HepG2 (cell line): ENCODE results near the gene MYBPC3. TPM values are rescaled to one million over a fixed set of nuclear protein-coding genes. Genes with fewer than 3 reads are reported as not detected.

ENCODE experiments used
- ATAC-seq: fragments of 200-7000 bp; cut with Tn5 transposase; 3 replicates; pipeline ENCODE4 v1.9.1; 2020; ENCODE audit warnings: mild to moderate bottlenecking, moderate library complexity
- BruUV-seq: library from RNA; stranded (reverse); fragments of 400-500 nt; replicated peaks from 2 replicates; lab custom pipeline; 2021; lab: Mats Ljungman, UMichigan
- CTCF ChIA-PET: fragments of 300-600 bp; formaldehyde crosslinking; extraction: SDS; loops from one replicate; lab custom pipeline; 2021; ENCODE audit warnings: low total read pairs, inconsistent platforms, low intra/inter-chr PET ratio; lab: Yijun Ruan, JAX
- POLR2A ChIA-PET: fragments of 350-600 bp; sonication (Branson Sonifier 250); formaldehyde crosslinking; loops from one replicate; lab custom pipeline; 2020; ENCODE audit warnings: antibody characterized with exemption, inconsistent platforms; lab: Yijun Ruan, JAX
- DNase-seq: peaks from one replicate; pipeline ENCODE4 v3.0.0-alpha.2; 2015; ENCODE audit warnings: low spot score
- FAIRE-seq: peaks from 3 replicates; lab custom pipeline; 2011; peaks lifted over from hg19 to GRCh38; lab: Jason Lieb, UNC
- H2AFZ ChIP-seq: one replicate; pipeline ENCODE4 v1.6.1; 2011; ENCODE audit warnings: low read length, inconsistent platforms
- H3K27ac ChIP-seq: fragments of 300-600 bp; 3 replicates; pipeline ENCODE4 v1.8.0; 2011; ENCODE audit warnings: mixed run types, mild to moderate bottlenecking, mixed read lengths, low read length, inconsistent platforms; ENCODE audit not compliant: insufficient read depth; ENCODE audit errors: extremely low read length
- H3K27me3 ChIP-seq, 2 experiments: fragments of 200-600 bp in 1 of 2; 2 replicates in 1 of 2; 3 replicates in 1 of 2; pipeline versions ENCODE4 v1.6.0 to v1.8.0; 2011; ENCODE audit warnings: low read length in 2 of 2, mild to moderate bottlenecking in 2 of 2, moderate library complexity in 2 of 2, inconsistent platforms in 1 of 2; ENCODE audit not compliant: insufficient read depth in 2 of 2, control insufficient read depth in 1 of 2
- H3K36me3 ChIP-seq, 2 experiments: fragments of 200-600 bp in 1 of 2; replicated peaks in 1 of 2; 2 replicates in 1 of 2; 3 replicates in 1 of 2; pipeline versions ENCODE4 v1.5.1 to v1.8.0; 2011; ENCODE audit warnings: low read length in 2 of 2, inconsistent platforms in 1 of 2; ENCODE audit not compliant: insufficient read depth in 2 of 2, control insufficient read depth in 1 of 2
- H3K4me1 ChIP-seq: 2 replicates; pipeline ENCODE4 v1.5.1; 2012; ENCODE audit warnings: low read length, inconsistent platforms; ENCODE audit not compliant: insufficient read depth
- H3K4me2 ChIP-seq: 2 replicates; pipeline ENCODE4 v1.6.0; 2011; ENCODE audit warnings: low read depth, low read length, inconsistent platforms
- H3K4me3 ChIP-seq, 3 experiments: fragments of 200-600 bp in 1 of 3; sonication (generic), shearing (Covaris generic) in 1 of 3; replicated peaks in 1 of 3; 2 replicates each; pipeline ENCODE4 v1.5.1; 2011 to 2016; ENCODE audit warnings: low read length in 3 of 3, inconsistent platforms in 2 of 3, low read depth in 2 of 3, mild to moderate bottlenecking in 2 of 3, control low read depth in 1 of 3, mixed read lengths in 1 of 3; ENCODE audit not compliant: insufficient read depth in 1 of 3
- H3K79me2 ChIP-seq: one replicate; pipeline ENCODE4 v1.6.1; 2011; ENCODE audit warnings: low read length, inconsistent platforms; ENCODE audit not compliant: insufficient read depth
- H3K9ac ChIP-seq: 2 replicates; pipeline ENCODE4 v1.6.0; 2011; ENCODE audit warnings: mild to moderate bottlenecking, low read depth, low read length, inconsistent platforms; ENCODE audit not compliant: insufficient read depth
- H3K9me3 ChIP-seq: 2 replicates; pipeline ENCODE4 v1.5.1; 2012; ENCODE audit warnings: mild to moderate bottlenecking, low read length
- H4K20me1 ChIP-seq: 2 replicates; pipeline ENCODE4 v1.6.0; 2011; ENCODE audit warnings: inconsistent platforms, mild to moderate bottlenecking, low read length, moderate library complexity; ENCODE audit not compliant: insufficient read depth
- CCAR2 ChIP-seq: fragments of 200-400 bp; formaldehyde crosslinking; optimal IDR thresholded peaks from 2 replicates; pipeline ENCODE3; 2018; ENCODE audit warnings: low read depth, mild to moderate bottlenecking, low read length, moderate library complexity
- CHCHD3 ChIP-seq: sonication (generic); formaldehyde crosslinking; IDR thresholded peaks from 2 replicates; pipeline ENCODE4 v1.8.0; 2022; ENCODE audit warnings: mild to moderate bottlenecking, missing genetic modification reagents, moderate library complexity
- HOXD1 ChIP-seq: sonication (generic); formaldehyde crosslinking; IDR thresholded peaks from 2 replicates; pipeline ENCODE4 v1.5.0; 2020; ENCODE audit warnings: missing genetic modification reagents
- KLF15 ChIP-seq: sonication (generic); formaldehyde crosslinking; IDR thresholded peaks from 2 replicates; pipeline ENCODE4 v1.8.1; 2023; ENCODE audit warnings: borderline replicate concordance, mild to moderate bottlenecking, inconsistent platforms, missing genetic modification reagents, mixed read lengths
- MEIS2 ChIP-seq: sonication (generic); formaldehyde crosslinking; IDR thresholded peaks from 2 replicates; pipeline ENCODE4 v1.9.0; 2021; ENCODE audit warnings: mild to moderate bottlenecking, missing genetic modification reagents
- NCOA2 ChIP-seq: sonication (generic); formaldehyde crosslinking; IDR thresholded peaks from 2 replicates; pipeline ENCODE4 v1.8.0; 2022; ENCODE audit warnings: inconsistent platforms
- NR2F1 ChIP-seq, 2 experiments: fragments of 450-650 bp in 1 of 2; formaldehyde crosslinking in 1 of 2; IDR thresholded peaks; 2 replicates each; pipeline versions ENCODE4 v1.5.0 to v1.6.1; 2016 to 2020; ENCODE audit warnings: mild to moderate bottlenecking in 1 of 2, missing compliant biosample characterization in 1 of 2, missing genetic modification reagents in 1 of 2, moderate library complexity in 1 of 2
- RNF219 ChIP-seq: sonication (generic); formaldehyde crosslinking; IDR thresholded peaks from 2 replicates; pipeline ENCODE4 v1.5.0; 2020; ENCODE audit warnings: mild to moderate bottlenecking, missing genetic modification reagents
- ZKSCAN8 ChIP-seq: IDR thresholded peaks from 2 replicates; pipeline ENCODE4 v1.6.1; 2016; ENCODE audit warnings: borderline replicate concordance, missing genetic modification reagents, missing compliant biosample characterization
- ZNF3 ChIP-seq: IDR thresholded peaks from 2 replicates; pipeline ENCODE4 v1.7.0; 2017; ENCODE audit warnings: inconsistent platforms
- ZNF329 ChIP-seq: sonication (generic); formaldehyde crosslinking; IDR thresholded peaks from 2 replicates; pipeline ENCODE4 v1.9.0; 2021; ENCODE audit warnings: low read depth, mild to moderate bottlenecking, missing genetic modification reagents
- ZNF510 ChIP-seq: sonication (generic); formaldehyde crosslinking; IDR thresholded peaks from 2 replicates; pipeline ENCODE4 v1.4.0; 2020; ENCODE audit warnings: low read depth, mild to moderate bottlenecking, missing genetic modification reagents
- ZNF558 ChIP-seq: sonication (generic); formaldehyde crosslinking; IDR thresholded peaks from 2 replicates; pipeline ENCODE4 v1.9.0; 2022; ENCODE audit warnings: mild to moderate bottlenecking, missing genetic modification reagents, borderline replicate concordance
- ZSCAN29 ChIP-seq: sonication (generic); formaldehyde crosslinking; conservative IDR thresholded peaks from 2 replicates; pipeline ENCODE4 v1.4.0; 2020; ENCODE audit warnings: mild to moderate bottlenecking, missing genetic modification reagents
- ZSCAN9 ChIP-seq: IDR thresholded peaks from 2 replicates; pipeline ENCODE4 v1.6.1; 2016; ENCODE audit warnings: borderline replicate concordance
- ZUFSP ChIP-seq: sonication (generic); formaldehyde crosslinking; IDR thresholded peaks from 2 replicates; pipeline ENCODE4 v1.9.0; 2021; ENCODE audit warnings: missing genetic modification reagents, mild to moderate bottlenecking, borderline replicate concordance
- WGBS: methylation state at CpG from one replicate; pipeline ENCODE4 v1.1.6; 2017; ENCODE audit warnings: low lambda C conversion rate; 5-methylcytosine and 5-hydroxymethylcytosine counted together
- in situ Hi-C: cut with HindIII; loops from 2 replicates; pipeline ENCODE4 v1.10.0; 2017; ENCODE audit warnings: low pct_unique_long_range_greater_than_20kb; ENCODE audit not compliant: extremely low pct_ligation_motif_present
- intact Hi-C: fragments of 100-400 bp; cut with micrococcal nuclease; formaldehyde crosslinking; loops from one replicate; pipeline ENCODE4 v1.10.0; 2022; ENCODE audit not compliant: unreplicated experiment
- polyA plus RNA-seq, 8 experiments: library from polyadenylated mRNA; depleted of rRNA in 3 of 8; stranded (reverse) in 7 of 8; unstranded in 1 of 8; fragments of >200 nt; fragmentation: Illumina TruSeq in 4 of 8; extraction: Trizol in 4 of 8; gene quantifications; 2 replicates each; pipeline versions ENCODE4 v1.2.1 to v1.2.3, GENCODE V29; 2011 to 2016; ENCODE audit warnings: low read depth in 4 of 8, missing spikeins in 1 of 8, mixed read lengths in 1 of 8; ENCODE audit not compliant: insufficient read depth in 1 of 8
- total RNA-seq, 5 experiments: library from RNA; depleted of rRNA; stranded (reverse); fragments of >200 nt; fragmentation: Illumina TruSeq; extraction: Trizol; gene quantifications; 2 replicates each; pipeline ENCODE4 v1.2.3, GENCODE V29; 2016; ENCODE audit warnings: low read depth in 1 of 5

MYBPC3 gene
- total and polyA plus RNA-seq, 2 of the 13 experiments (the other 11 are each of a cell fraction or from before 2014, with no cell fraction given) = not detected

GRCh38 chr11:47375020-47375419 lies 22.5 kb upstream of the MYBPC3 start (continued):
- TF ChIP-seq ZKSCAN8 (CRISPR knock-in tag) = no peak
- TF ChIP-seq MEIS2 (CRISPR knock-in tag) = no peak
- no peak for TF ChIP-seq ZNF510 (CRISPR knock-in tag)
- TF ChIP-seq HOXD1 (CRISPR knock-in tag) = no peak
- no peak for TF ChIP-seq CCAR2
- TF ChIP-seq KLF15 = no peak
- TF ChIP-seq ZNF3 (CRISPR knock-in tag) = no peak
- no peak for TF ChIP-seq ZUFSP
- TF ChIP-seq ZNF558 (CRISPR knock-in tag) = no peak
- TF ChIP-seq, all 625 proteins: peak for 0

- Histone ChIP-seq H3K27me3 (peaks cover 2% of the 10 kb centered on the region in 2 experiments; a peak in 1 of 5 replicates), H3K9ac (no peak overlapping the region), H3K4me1 (peaks cover 12% of the 10 kb centered on the region; the same call in 1 of the 2 replicates), H2AFZ (no peak overlapping the region), H3K9me3 (no peaks in the 10 kb centered on the region), H4K20me1 (no peaks in the 10 kb centered on the region), H3K36me3 (no peaks in the 10 kb centered on the region), H3K4me2 (no peak overlapping the region), H3K27ac (no peak overlapping the region), H3K4me3 (no peak overlapping the region), H3K79me2 (no peaks in the 10 kb centered on the region)
- ChIA-PET CTCF (interaction anchor here (1.4 to 3.0 kb wide), 2 partner anchors 33 to 79 kb away, joined by 9 to 35 read pairs; partner anchors contain the start of gene SLC39A13), POLR2A (interaction anchor here (1.2 kb wide), 1 partner anchor 18 kb away, joined by 3 read pairs; no protein-coding TSS in a partner anchor)
- intact Hi-C loops = loop anchor here (1.0 to 5.0 kb wide), 3 partner anchors 34 to 478 kb away; partner anchors contain the start of gene SLC39A13
- in situ Hi-C loops = loop anchor here (5.0 to 10.0 kb wide), 2 partner anchors 33 to 80 kb away; partner anchors contain the start of gene SLC39A13
- WGBS = 12% methylated on average over 5 of the region's 5 CpGs
- ATAC-seq (no peak), DNase-seq (no peak), FAIRE-seq (no peak)
- BruUV-seq = no TSS peak
- no peak for TF ChIP-seq CHCHD3 (CRISPR knock-in tag)
- no peak for TF ChIP-seq ZNF329
- TF ChIP-seq NR2F1 (CRISPR knock-in tag; IDR thresholded peaks at IDR 0.05) = no peak
- no peak for TF ChIP-seq ZSCAN9
- TF ChIP-seq RNF219 (CRISPR knock-in tag) = no peak
- TF ChIP-seq ZSCAN29 = no peak
- no peak for TF ChIP-seq NCOA2
Observed at GRCh38 chr11:47374720-47375019, 22.2 kb upstream of the MYBPC3 start.
